NCI-H2029 treated with DMSO at 0.1 percent for 48 hours (cell line): ENCODE data around the gene PPT2.
A peak's percentile ranks its signal among the peaks of the same experiment; 100 is the strongest.
"Not testable (repeated sequence)": the region's sequence is repeated elsewhere in the genome, so short reads cannot be mapped to it uniquely, and the experiment has no call there.

Experiments
- DNase-seq: peaks from one replicate; lab custom pipeline; 2025; lab: John Stamatoyannopoulos, UW

The PPT2 gene

DNA sequence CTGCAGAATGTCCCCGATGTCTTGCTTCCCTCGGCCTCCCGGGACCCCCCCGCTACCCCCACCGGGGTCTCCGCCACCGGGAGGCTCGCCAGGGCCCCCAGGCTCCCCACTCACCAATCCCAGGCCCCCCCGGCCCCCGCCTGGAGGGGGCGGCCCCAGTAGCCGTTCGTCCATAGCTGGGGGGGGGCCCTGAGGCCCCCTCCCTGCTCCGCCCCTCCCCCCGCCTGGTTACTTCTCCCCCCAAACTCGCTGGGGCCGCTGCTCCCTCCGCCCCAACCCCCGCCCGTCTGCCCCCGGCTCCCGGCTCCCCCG lies 35.8 kb downstream of the PPT2 start:
- no peak for DNase-seq

DNA sequence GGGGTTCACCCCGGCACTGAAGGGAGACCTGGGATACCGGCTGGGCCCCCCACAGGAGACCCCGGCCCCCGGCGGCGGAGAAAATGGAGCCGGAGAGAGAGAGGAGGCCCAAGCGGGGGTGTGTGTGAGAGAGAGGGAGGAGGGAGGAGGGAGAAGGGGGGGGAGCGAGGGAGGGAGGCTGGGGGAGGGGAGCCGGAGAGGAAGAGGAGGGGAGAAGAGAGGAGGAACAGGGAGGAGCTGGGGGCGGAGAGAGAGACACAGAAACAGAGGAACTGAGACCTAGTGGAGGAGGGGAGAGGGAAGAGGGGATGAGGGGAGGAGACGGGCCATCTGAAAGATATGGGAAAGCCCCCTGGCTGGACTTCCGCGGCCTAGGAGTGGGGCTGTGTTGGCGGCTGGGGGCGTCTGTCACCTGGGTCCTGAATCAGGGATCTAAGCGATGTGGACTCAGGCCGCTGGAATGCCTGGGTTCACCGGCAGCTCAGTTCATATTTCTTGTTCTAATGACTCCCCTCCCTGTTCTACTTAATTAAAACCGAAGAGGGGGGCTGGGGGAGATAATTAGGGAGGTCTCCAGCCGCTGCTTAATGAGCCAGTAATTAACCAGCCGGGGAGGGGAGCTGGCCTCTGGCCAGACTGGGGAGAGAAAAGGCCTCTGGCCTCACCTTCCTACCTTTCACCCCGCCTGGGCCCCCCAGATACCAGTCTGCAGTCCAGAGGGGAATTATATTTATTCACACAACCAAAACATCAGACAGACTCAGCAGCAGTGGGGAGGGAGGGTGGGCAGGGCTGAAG lies 36.3 kb downstream of the PPT2 start, which contains the start of gene PBX2:
Gene PBX2 (minus strand): TSS at position 149 of the 798 bp plus-strand sequence. CDS start 287 bp downstream, outside the sequence.
- peak; percentile 81 for DNase-seq

DNA sequence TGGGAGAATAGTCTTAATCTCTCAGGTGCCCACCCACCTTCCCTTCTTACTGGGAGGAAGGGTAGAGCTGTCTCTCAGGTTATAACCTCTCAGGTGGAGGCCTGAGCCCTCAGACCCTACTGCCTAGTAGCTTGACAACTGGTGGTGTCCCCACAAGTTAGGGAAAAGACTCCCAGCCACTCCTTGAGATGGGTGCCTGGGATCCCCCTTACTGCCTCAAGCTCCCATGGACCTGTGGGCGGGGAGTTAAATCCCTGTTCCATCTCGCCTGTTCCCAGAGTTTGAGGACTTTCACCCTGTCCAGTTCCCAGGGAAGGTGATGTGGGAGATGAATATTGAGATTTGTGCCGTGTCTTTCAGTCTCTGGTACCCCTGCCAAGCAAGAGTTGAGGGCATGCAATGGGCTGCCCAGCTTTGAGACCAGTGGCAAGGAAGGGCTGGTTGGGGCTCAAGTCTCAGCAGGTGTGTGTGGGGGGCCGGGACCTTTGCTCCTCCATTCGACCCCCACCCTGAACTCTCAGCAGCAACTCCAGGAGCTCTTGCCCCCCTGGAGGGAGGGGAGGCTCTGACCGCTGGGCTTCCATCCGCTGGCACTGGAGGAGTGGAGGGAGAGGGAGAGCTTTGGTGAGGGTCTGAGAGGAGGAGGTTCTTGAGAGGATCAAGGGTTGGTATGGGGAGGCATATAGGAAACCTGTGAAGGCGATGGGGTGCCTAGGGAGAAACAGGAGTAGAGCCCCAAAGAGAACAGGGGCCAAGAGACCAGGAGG lies 37.2 kb downstream of the PPT2 start:
- DNase-seq = no peak

DNA sequence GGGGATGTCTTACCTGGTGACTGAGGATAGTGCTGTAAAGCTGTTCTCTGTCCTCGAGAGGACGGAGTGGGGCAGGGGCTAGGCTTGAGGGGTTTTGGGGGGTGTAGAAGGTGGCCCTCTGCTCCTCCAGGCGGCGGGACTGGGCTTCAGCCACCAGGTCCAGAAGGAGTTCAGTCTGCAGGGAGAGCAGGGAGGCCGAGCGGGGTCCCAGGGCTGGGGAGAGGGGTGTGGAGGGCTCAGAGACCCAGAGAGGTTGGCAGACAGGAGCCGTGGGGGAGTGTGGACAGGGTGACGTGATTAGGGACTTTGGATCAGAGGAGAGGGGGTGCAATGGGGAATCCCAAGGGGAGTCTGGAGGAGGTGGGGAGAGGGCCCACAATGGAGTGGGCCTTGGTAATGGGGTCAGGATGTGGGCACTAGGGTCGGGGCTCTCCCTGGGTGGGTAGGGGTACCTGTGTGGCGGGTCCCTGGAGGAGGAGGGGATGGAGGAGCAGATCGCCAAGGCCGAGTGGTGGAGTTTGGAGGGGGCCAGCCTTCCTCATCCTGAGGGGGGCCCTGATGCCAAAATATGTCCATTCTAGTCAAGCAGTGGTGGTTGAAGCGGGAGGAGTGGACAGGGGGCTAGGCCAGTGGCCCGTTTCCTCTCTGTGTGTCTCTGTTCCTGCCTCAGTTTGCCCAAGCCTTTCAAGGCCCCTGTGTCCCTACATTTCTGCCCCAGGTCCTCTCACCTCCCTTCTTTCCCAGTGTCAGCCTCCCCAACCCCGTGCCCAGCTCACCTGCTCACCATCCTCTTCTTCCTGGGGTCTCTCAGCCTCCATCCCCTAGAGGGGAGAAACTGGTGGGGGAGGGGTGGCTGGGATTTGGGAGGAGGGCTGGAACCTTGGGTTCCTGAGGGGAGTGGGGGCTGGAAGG lies 38.0 kb downstream of the PPT2 start:
- DNase-seq = no peak

DNA sequence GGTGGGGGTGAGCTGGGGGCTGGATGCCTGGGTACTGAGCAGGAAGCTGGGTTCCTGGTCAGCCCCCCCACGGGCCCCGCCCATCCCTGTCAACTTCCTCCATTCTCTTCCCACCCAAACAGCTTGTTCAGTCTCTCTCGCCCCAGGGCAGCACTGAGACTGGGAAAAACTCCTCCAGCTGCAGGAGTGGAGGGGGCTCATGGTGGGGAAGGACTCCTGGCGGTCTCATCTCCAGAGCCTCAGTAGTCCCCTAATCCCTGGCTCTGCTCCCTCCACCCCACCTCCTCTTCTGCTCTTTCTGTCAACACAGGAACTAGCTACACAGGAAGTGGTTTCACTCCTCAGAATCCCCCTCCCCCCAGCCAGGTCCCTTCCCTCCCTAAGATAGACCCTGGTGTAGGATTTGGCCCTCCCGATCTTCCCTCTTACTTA lies 38.7 kb downstream of the PPT2 start, which contains the start of gene GPSM3:
Gene GPSM3 (minus strand): TSS at position 36 of the 432 bp plus-strand sequence. CDS start 130 bp downstream, outside the sequence.
- no peak for DNase-seq

DNA sequence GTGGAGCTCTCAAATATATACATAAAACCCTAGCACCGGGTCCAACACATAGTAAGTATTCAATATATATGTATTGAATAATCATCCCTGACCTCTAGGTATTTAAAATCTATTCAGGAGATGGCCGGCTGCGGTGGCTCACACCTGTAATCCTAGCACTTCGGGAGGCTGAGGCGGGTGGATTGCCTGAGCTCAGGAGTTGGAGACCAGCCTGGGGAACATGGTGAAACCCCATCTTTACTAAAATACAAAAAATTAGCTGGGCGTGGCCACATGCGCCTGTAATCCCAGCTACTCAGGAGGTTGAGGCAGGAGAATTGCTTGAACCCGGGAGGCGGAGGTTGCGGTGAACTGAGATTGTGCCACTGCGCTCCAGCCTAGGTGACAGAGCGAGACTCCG lies 39.2 kb downstream of the PPT2 start:
- not testable (repeated sequence) for DNase-seq

DNA sequence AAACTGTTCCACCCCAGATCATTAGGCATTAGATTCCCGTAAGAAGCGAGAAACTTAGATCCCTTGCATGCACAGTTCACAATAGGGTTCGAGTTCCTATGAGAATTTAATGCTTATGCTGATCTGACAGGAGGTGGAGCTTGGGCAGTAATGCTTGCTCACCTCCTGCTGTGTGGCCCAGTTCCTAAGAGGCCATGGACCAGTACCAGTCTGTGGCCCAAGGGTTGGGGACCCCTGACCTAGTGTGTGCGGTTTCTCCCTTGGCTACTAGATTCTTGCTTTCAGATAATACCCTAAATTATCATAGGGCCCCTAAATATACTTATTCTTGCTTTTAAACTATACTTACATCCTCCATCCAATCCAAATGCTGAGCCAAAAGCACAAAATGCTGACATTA lies 40.4 kb downstream of the PPT2 start:
- DNase-seq = no peak

DNA sequence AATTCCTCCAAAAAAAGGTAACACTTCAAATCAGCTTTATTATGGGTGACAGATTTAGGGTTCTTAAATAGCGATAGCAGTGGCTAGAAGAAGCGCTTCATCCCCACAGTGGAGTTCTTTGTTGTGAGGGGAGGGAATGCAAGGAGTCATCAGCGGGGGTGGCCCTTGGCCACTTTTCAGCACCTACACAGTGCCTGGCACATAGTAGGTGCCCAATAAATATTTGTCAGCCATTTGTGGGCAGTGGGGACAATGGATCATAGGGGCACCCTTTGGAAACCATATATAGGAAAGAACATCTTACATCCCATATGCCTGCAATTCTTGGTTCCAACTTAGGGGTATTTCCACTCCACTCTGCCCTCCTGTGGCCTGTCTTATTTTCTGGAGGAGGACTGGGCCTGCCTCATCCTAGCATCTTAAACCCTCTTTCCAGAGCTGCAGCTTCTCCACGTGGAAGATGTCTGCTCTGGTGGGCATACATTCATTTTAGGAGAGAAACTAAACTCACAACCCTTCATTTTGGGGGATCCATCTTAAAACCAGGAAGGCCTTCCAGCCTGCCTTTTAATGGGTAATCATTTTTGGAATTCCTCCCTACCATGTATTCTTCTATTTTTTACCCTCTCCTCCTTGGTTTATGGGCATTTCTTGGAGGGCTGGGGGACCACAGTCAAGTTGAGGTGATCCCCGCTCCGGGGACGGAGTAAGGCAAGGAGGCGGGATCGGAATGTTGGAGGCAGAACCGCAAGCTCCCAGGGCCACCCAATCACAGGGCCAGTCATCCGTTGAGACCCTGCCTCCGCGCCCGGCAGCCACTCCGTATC lies 41.1 kb downstream of the PPT2 start:
- DNase-seq = no peak

DNA sequence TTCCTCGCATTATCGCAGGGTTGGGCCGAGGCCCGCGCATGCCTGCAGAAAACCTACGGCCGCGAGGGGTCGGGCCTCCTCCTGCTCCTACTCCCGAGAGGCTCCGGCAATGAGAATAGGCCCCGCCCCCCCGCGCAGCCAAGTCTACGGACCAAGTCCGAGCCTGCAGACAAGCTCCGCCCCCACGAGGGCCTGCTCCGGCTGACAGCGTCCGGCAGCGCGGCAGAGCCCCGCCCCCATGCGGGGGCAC lies 41.6 kb downstream of the PPT2 start:
- peak; percentile 97 for DNase-seq

DNA sequence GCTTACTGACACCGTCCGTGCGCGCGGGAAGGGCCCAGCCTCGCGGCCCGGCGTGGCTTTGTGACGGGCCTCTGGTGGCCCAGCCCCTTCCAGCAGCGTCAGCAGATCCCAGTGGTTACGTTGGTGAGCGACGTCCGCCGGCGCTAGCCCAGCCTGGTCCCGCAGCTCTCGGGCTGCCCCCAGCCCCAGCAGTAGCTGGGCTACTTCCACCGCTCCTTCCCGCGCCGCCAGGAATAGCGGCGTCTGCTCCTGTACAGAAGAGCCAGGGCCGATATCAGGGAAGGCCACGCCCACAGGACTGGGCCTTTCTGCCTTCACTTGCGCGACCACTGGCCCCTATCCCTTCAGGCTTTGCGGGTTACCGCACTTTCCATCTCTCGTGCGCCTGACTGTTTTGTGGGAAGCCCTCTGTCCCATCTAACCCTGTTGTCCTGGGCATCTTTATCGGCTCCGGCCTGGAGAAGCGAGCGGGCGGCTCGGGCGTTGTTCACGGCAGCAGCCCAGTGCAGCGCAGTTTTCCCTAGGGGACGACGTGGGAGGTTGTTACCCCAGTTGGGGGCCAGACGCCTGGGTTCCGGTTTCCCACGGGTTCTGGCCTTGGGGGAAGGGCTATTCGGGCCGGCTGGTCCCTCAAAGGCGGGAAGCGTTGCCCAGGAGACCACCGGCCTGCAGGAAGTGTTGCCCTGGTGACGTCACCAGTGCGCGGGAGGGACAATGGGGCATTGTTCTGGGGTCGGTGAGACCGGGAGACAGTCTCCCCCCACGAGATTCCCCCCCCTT lies 42.2 kb downstream of the PPT2 start:
- DNase-seq = peak; percentile 19

DNA sequence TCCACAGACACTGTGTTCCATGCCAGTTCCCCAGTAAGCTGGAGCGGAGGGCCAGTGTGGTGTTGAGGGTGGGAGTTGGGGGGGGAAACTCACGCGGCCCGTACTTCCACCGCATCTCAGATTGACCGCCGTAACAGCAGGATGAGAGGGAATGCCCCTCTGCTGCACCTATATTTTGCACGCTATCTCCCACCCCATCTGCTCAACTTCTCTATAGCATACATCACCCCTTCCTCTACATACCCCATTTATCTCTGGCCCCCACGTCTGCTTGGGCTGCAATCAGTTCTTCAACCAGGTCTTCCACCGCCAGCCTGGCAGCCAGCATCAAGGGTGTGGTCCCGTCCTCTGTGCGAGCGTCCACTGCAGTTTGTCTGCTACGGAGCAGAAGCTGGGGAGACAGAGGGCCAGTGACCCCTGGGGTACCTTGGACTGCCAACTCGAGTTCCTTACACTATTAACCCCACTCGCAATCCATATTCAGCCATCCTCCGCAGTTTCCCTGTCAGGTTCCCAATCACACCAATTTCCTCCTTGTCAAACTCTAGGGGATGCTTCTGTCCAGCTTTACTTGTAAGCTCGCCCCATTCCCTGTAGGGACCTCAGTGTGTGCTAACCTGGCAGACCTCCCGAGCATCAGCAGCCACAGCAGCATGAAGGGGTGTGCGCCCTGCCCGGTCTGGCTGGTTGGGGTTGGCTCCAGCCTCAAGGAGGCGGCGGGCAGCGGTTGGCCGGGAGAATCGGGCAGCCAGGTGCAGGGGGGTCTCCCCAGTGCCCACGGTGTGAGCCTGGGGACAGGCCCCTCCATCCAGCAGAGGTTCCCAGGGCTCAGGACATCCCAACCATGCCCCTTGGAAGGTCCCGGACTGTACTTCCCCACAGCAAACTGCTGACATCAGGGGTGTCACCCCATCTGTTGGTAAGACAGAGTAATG lies 43.0 kb downstream of the PPT2 start:
- no peak for DNase-seq

DNA sequence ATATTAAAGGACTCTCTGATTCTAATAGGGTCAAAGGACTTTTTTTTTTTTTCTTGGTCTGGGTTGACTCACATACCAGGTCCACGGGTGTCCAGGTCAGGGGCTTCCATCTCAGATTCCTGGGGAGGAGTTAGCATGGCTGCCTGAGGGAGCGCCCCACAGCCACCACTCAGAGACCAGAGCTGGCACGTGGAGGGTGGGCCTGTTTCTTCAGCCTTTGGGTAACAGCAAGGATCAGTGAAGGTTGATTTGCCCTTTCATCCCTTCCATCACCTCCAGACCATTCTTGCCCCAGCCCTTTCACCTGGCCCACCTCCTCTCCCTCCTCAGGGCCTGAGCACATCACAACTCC lies 44.4 kb downstream of the PPT2 start:
- DNase-seq = no peak

DNA sequence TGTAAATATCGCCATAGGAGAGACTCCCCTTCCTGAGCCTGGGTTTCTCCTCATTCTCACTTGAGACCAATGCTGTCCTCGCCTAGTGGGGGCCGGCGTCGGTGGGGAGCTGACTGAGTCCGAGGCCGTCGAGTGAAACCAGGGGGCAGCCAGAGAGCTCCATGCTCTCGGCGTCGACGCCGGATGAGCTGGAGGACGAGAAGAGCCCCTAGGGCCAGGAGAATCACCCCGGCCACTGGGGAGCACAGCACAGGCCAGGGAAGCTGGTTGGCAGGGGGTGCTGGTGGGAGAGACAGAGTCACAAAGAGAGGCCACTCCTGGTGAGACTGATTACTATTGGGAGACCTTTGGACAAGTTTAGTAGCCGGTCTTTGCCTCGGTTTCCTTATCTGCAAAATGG lies 44.9 kb downstream of the PPT2 start:
- DNase-seq = no peak

DNA sequence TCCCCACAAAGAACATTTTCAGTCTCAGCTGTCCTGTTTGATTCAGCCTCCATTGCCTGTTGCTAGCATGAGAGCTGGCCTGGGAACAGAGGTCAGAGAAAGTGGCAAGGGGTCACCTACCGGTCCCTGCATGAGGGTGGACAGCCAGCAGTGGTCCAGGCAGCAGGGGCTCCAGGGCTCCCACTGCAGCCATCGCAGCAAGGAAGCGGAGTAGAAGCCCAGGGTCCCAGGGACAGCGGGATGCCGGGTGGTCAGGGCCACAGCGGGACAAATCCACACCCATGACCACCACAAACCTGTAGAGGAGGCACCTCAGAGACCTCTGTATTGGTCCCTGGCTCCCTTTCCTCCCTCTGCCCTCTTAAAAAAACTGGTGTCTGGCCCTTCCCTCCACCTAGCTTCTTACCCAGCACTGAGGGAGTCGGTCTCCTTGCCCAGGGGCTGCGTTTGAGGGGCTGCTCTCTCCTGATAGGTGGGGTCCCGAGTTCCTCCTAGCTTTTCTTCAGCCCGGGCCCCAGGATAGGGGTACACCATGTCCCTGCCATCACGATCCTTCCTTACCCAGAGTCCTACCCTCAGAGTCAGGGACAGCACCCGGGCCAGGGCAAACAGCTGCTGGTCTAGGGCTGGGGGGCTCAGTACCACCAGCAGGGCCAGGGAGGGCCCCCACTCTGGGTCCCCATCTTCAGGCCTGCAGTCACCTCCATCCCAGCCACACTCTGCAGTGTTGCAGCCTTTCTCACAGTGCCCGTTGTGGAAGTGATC lies 47.0 kb downstream of the PPT2 start:
- no peak for DNase-seq

DNA sequence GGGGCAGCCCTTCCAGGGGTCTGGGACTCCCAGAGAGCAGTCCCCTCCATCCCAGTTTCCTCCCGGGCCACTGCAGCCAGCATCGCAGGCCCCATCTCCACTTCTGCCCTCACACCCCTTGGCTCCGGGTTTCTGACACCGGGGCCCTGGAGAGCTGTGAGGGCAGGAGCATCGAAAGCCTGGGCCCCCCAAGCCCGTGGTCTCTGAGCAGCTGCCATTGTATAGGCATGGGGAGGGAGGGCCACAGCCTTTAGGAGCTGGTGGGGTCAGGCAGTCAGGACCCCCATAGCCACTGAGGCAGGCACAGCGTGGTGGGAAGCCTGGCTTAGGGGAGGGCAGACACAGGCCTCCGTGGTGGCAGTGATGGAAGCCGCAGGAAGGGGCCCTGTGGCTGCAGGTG lies 48.2 kb downstream of the PPT2 start:
- DNase-seq = no peak

DNA sequence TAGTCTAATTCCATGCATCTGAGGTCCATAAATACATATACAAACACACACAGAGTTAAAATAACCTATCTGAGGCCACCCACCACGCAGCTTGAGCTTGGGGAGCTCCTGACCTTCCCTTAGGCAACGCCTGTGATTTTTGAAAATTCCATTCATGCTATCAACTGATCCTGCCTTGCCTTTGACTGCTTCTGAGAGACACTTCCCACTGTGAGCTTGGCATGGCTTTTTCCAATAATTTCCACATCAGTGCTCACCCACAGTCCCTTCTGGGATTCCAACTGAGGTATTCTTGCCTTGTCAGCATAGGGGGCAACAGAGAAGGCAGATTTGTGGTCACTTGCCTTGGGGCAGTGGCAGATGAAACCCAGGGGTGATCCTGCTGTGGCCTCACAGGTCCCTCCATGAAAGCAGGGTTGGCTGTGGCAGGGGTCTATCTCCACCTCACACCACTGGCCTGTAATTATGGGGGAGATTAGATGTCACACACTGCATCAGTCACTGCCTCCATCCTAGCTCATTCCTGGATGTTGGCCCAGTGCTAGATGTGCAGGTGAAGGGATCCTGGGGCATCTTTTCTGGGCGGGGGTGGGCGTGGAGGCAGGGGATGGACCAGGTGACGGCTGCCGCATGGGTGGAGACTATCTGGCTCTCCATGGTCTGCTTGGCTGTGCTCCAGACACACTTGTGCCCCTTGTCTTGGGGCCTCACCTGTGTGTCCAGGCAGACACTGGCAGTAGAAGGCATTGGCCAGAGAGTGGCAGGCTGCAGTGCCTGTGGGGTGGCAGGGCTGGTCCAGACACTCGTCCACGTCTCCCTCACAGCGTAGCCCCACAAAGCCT lies 49.7 kb downstream of the PPT2 start:
- DNase-seq = no peak

DNA sequence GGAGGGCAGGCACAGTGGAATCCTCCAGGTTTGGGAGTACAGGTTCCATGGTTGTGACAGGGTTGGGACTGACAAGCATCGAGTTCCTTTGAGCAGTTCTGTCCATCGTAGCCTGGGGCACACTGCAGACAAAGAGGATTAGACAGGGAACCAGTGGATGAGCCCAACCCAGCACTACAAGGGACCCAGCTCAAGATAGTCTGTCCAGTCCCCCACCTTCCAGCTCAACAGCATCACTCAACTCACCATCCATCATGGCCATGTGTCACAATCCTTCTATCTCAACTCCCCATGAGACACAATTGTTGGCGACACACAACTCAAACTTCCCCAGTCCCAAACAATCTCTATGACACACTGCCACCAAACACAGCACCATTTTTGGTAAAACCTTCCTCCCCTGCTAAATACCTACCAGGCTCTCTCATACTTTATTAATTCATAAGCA lies 50.4 kb downstream of the PPT2 start:
- DNase-seq = no peak

DNA sequence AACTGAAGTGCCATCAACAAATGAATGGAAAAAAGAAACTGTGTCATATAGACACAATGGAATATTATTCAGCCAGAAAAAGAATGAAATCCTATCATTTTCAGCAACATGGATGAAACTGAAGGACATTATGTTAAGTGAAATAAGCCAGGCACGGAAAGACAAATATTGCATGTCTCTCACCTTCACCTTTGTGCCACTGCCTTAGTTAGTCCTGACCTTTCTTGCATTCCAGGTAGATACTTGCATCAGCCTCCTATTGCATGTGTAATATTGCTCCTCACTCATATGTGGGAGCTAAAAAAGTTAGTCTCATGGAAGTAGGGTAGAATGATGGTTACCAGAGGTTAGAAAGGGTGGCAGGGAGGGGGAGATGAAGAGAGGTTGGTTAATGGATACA lies 55.1 kb downstream of the PPT2 start:
- DNase-seq = no peak
